Transverse colon (tissue), 4 donors: ENCODE data around the gene MAP4K3.

Experiments used
- EP300 ChIP-seq: sonication (generic); formaldehyde crosslinking; IDR thresholded peaks from one replicate; pipeline ENCODE4 v1.6.1; 2017; ENCODE audit warnings: antibody characterized with exemption, low read depth
- POLR2A ChIP-seq: fragments of 450-650 bp; IDR thresholded peaks from one replicate; pipeline ENCODE4 v1.6.1; 2016; ENCODE audit warnings: antibody characterized with exemption, mild to moderate bottlenecking, moderate library complexity
- POLR2AphosphoS5 ChIP-seq, 3 donors: sonication (generic); formaldehyde crosslinking; IDR thresholded peaks; one replicate each; pipeline ENCODE4 v1.6.1; 2016; ENCODE audit warnings: antibody characterized with exemption in 3 of 3
- TF ChIP-seq, protein P1 (sequence below), 5 experiments: fragments of 200-600 bp in 3 of 5; fragments of 450-650 bp in 2 of 5; sonication (generic) in 3 of 5; IDR thresholded peaks; 1 replicate in 2 of 5; 2 replicates in 3 of 5; pipeline ENCODE4 v1.5.1; 2016 to 2017; ENCODE audit warnings: antibody characterized with exemption in 5 of 5, inconsistent platforms in 3 of 5, mild to moderate bottlenecking in 2 of 5, moderate library complexity in 1 of 5

DNA sequence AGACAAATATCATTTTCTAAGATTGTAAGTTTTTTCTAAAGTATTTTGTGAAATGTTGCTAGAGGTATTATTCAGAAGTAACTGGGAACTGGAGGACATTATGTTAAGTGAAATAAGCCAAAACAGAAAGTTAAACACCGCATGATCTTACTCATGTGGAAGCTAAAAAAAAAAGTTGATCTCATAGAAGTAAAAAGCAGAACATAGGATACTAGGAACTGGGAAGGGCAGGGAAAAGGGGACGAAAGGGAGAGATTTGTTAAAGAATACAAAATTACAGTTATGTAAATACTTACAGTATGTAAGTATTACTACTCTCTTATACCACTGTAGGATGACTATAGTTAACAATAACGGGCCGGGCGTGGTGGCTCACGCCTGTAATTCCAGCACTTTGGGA, 146.7 kb downstream of the MAP4K3 start:
- TF ChIP-seq, protein P1, sequence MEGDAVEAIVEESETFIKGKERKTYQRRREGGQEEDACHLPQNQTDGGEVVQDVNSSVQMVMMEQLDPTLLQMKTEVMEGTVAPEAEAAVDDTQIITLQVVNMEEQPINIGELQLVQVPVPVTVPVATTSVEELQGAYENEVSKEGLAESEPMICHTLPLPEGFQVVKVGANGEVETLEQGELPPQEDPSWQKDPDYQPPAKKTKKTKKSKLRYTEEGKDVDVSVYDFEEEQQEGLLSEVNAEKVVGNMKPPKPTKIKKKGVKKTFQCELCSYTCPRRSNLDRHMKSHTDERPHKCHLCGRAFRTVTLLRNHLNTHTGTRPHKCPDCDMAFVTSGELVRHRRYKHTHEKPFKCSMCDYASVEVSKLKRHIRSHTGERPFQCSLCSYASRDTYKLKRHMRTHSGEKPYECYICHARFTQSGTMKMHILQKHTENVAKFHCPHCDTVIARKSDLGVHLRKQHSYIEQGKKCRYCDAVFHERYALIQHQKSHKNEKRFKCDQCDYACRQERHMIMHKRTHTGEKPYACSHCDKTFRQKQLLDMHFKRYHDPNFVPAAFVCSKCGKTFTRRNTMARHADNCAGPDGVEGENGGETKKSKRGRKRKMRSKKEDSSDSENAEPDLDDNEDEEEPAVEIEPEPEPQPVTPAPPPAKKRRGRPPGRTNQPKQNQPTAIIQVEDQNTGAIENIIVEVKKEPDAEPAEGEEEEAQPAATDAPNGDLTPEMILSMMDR (IDR thresholded peaks at IDR 0.05), result no peak
- TF ChIP-seq EP300, result no peak
- TF ChIP-seq POLR2A, result no peak
- TF ChIP-seq POLR2AphosphoS5 (IDR thresholded peaks at IDR 0.05), result no peak
